WTC11 (cell line): Measurements from ENCODE around the gene PROSER3. TPM values are rescaled to one million over a fixed set of nuclear protein-coding genes. Genes with fewer than 3 reads are reported as not detected.

Experiments
- ATAC-seq: fragments of 200-7000 bp; cut with Tn5 transposase; 2 replicates; pipeline ENCODE4 v1.10.0; 2021; ENCODE audit warnings: mild to moderate bottlenecking, moderate library complexity
- CTCF ChIA-PET: fragments of 300-600 bp; sonication (Branson Sonifier 250); formaldehyde crosslinking; loops from one replicate; lab custom pipeline; 2021; ENCODE audit warnings: antibody characterized with exemption; lab: Charles Lee
- POLR2A ChIA-PET: fragments of 350-600 bp; sonication (Branson Sonifier 250); formaldehyde crosslinking; loops from one replicate; lab custom pipeline; 2021; ENCODE audit warnings: antibody characterized with exemption; lab: Charles Lee
- DNase-seq: peaks from one replicate; pipeline ENCODE4 v3.0.0; 2021; ENCODE audit warnings: low spot score
- H3K27ac Mint-ChIP-seq: 2 replicates; pipeline ENCODE4 v1.8.0; 2021; ENCODE audit warnings: mixed read lengths
- H3K27me3 Mint-ChIP-seq: 2 replicates; pipeline ENCODE4 v1.8.0; 2021; ENCODE audit warnings: low read depth, mild to moderate bottlenecking, moderate library complexity, mixed read lengths
- H3K36me3 Mint-ChIP-seq: 2 replicates; pipeline ENCODE4 v1.8.0; 2021; ENCODE audit warnings: mixed read lengths
- H3K4me1 Mint-ChIP-seq: 2 replicates; pipeline ENCODE4 v1.8.0; 2022; ENCODE audit warnings: mixed read lengths
- H3K4me3 Mint-ChIP-seq: 2 replicates; pipeline ENCODE4 v1.8.0; 2021; ENCODE audit warnings: mild to moderate bottlenecking, moderate library complexity, mixed read lengths
- H3K9me3 Mint-ChIP-seq: 2 replicates; pipeline ENCODE4 v1.8.0; 2021; ENCODE audit warnings: mixed read lengths
- ATF1 ChIP-seq: sonication (generic); formaldehyde crosslinking; IDR thresholded peaks from 2 replicates; pipeline ENCODE4 v1.8.1; 2023; ENCODE audit warnings: mild to moderate bottlenecking, moderate library complexity, missing genetic modification reagents
- CREB1 ChIP-seq: sonication (generic); formaldehyde crosslinking; IDR thresholded peaks from 2 replicates; pipeline ENCODE4 v1.8.0; 2023; ENCODE audit warnings: mild to moderate bottlenecking, missing genetic modification reagents
- ELF4 ChIP-seq: sonication (generic); formaldehyde crosslinking; IDR thresholded peaks from 2 replicates; pipeline ENCODE4 v1.8.1; 2022; ENCODE audit warnings: low read depth, mild to moderate bottlenecking, moderate library complexity, missing genetic modification reagents
- EMX1 ChIP-seq: fragments of 250-450 bp; sonication (Bioruptor Pico); IDR thresholded peaks from 2 replicates; pipeline ENCODE4 v1.8.0; 2021; ENCODE audit warnings: mild to moderate bottlenecking
- ESRRA ChIP-seq: sonication (generic); formaldehyde crosslinking; IDR thresholded peaks from 2 replicates; pipeline ENCODE4 v1.8.1; 2022; ENCODE audit warnings: mild to moderate bottlenecking, missing genetic modification reagents, borderline replicate concordance
- FOXP1 ChIP-seq: sonication (generic); formaldehyde crosslinking; IDR thresholded peaks from 2 replicates; pipeline ENCODE4 v1.8.0; 2022; ENCODE audit warnings: missing genetic modification reagents, mild to moderate bottlenecking, moderate library complexity, borderline replicate concordance
- HMGA2 ChIP-seq: fragments of 250-450 bp; sonication (Bioruptor Pico); IDR thresholded peaks from 2 replicates; pipeline ENCODE4 v1.4.0; 2021; ENCODE audit warnings: mild to moderate bottlenecking, moderate library complexity
- JUN ChIP-seq: sonication (generic); formaldehyde crosslinking; IDR thresholded peaks from 2 replicates; pipeline ENCODE4 v1.8.0; 2023; ENCODE audit warnings: mild to moderate bottlenecking, missing genetic modification reagents
- NFATC4 ChIP-seq: fragments of 250-450 bp; sonication (Bioruptor Pico); IDR thresholded peaks from 2 replicates; pipeline ENCODE4 v1.9.0; 2021; ENCODE audit warnings: mild to moderate bottlenecking
- NR3C1 ChIP-seq: sonication (generic); formaldehyde crosslinking; conservative IDR thresholded peaks from 2 replicates; pipeline ENCODE4 v1.8.1; 2023; ENCODE audit warnings: low read depth, mild to moderate bottlenecking, missing genetic modification reagents
- PRRX2 ChIP-seq: fragments of 250-450 bp; sonication (Bioruptor Pico); IDR thresholded peaks from 2 replicates; pipeline ENCODE4 v1.8.0; 2021; ENCODE audit warnings: mild to moderate bottlenecking
- RORB ChIP-seq: fragments of 250-450 bp; sonication (Bioruptor Pico); IDR thresholded peaks from 2 replicates; pipeline ENCODE4 v1.9.0; 2021; ENCODE audit warnings: mild to moderate bottlenecking
- TP53 ChIP-seq: sonication (generic); formaldehyde crosslinking; IDR thresholded peaks from 2 replicates; pipeline ENCODE4 v1.8.1; 2023; ENCODE audit warnings: mild to moderate bottlenecking, missing genetic modification reagents
- ZBTB21 ChIP-seq: sonication (generic); formaldehyde crosslinking; IDR thresholded peaks from 2 replicates; pipeline ENCODE4 v1.8.1; 2023; ENCODE audit warnings: mild to moderate bottlenecking, missing genetic modification reagents, borderline replicate concordance
- ZNF121 ChIP-seq: sonication (generic); formaldehyde crosslinking; IDR thresholded peaks from 2 replicates; pipeline ENCODE4 v1.8.0; 2023; ENCODE audit warnings: missing genetic modification reagents
- ZNF138 ChIP-seq: sonication (generic); formaldehyde crosslinking; conservative IDR thresholded peaks from 2 replicates; pipeline ENCODE4 v1.8.1; 2022; ENCODE audit warnings: mild to moderate bottlenecking, moderate library complexity, missing genetic modification reagents
- ZNF232 ChIP-seq: sonication (generic); formaldehyde crosslinking; IDR thresholded peaks from 2 replicates; pipeline ENCODE4 v1.8.0; 2022; ENCODE audit warnings: mild to moderate bottlenecking, missing genetic modification reagents
- ZNF416 ChIP-seq: fragments of 250-450 bp; sonication (Bioruptor Pico); IDR thresholded peaks from 2 replicates; pipeline ENCODE4 v1.9.0; 2021; ENCODE audit warnings: mild to moderate bottlenecking, inconsistent platforms
- ZNF423 ChIP-seq: fragments of 250-450 bp; sonication (Bioruptor Pico); IDR thresholded peaks from 2 replicates; pipeline ENCODE4 v2.1.2; 2022; ENCODE audit warnings: mild to moderate bottlenecking, moderate library complexity
- ZSCAN18 ChIP-seq: fragments of 250-450 bp; sonication (Bioruptor Pico); IDR thresholded peaks from 2 replicates; pipeline ENCODE4 v2.1.2; 2022; ENCODE audit warnings: mild to moderate bottlenecking, moderate library complexity
- total RNA-seq: library from RNA; stranded (reverse); gene quantifications from 3 replicates; pipeline ENCODE4 v1.2.3, GENCODE V29; 2021
- TF ChIP-seq, protein P1 (sequence below): sonication (generic); formaldehyde crosslinking; IDR thresholded peaks from 2 replicates; pipeline ENCODE4 v1.8.0; 2023; ENCODE audit warnings: missing genetic modification reagents
- TF ChIP-seq, protein P2 (sequence below): sonication (generic); formaldehyde crosslinking; IDR thresholded peaks from 2 replicates; pipeline ENCODE4 v1.8.0; 2022; ENCODE audit warnings: mild to moderate bottlenecking, missing genetic modification reagents
- TF ChIP-seq, protein P3 (sequence below): sonication (generic); formaldehyde crosslinking; IDR thresholded peaks from 2 replicates; pipeline ENCODE4 v1.8.0; 2022; ENCODE audit warnings: mild to moderate bottlenecking, missing genetic modification reagents
- TF ChIP-seq, protein P4 (sequence below): sonication (generic); formaldehyde crosslinking; IDR thresholded peaks from 2 replicates; pipeline ENCODE4 v1.8.1; 2023; ENCODE audit warnings: mild to moderate bottlenecking, missing genetic modification reagents, moderate library complexity
- TF ChIP-seq, protein P5 (sequence below): sonication (generic); formaldehyde crosslinking; IDR thresholded peaks from 2 replicates; pipeline ENCODE4 v1.8.0; 2022; ENCODE audit warnings: mild to moderate bottlenecking, missing genetic modification reagents
- TF ChIP-seq, protein P6 (sequence below): fragments of 250-450 bp; sonication (Bioruptor Pico); IDR thresholded peaks from 2 replicates; pipeline ENCODE4 v1.9.0; 2021; ENCODE audit warnings: mild to moderate bottlenecking
- TF ChIP-seq, protein P7 (sequence below): fragments of 250-450 bp; sonication (Bioruptor Pico); IDR thresholded peaks from 2 replicates; pipeline ENCODE4 v1.9.0; 2021; ENCODE audit warnings: moderate library complexity, mild to moderate bottlenecking, inconsistent platforms, borderline replicate concordance

PROSER3 gene
- total RNA-seq, 1 experiment from 2014 or later: 32.9 TPM

DNA sequence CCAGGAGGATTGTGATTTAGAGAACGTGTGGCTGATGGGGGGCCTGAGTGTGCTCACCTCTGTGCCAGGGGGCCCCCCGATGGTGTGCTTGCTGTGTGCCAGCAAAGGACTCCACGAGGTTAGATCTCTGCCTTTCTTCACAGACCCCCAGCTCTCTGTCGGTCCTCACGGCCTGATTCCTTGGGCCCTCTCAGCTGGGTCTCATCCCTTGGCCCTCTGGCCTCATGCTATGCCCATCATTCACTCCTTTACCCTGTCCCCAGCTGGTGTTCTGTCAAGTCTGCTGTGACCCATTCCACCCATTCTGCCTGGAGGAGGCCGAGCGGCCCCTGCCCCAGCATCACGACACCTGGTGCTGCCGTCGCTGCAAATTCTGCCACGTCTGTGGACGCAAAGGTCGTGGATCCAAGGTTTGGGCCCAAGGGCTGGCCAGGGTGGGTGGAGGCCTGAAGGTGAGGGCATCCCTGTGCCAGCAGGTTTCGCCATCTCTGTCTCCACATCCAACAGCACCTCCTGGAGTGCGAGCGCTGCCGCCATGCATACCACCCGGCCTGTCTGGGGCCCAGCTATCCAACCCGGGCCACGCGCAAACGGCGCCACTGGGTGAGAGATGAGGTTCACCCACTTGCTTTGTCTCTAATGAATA, 32.6 kb upstream of the PROSER3 start:
- TF ChIP-seq PRRX2 (CRISPR knock-in tag) (no peak), ATF1 (CRISPR knock-in tag) (no peak), EMX1 (no peak), ZNF416 (CRISPR knock-in tag) (no peak), ZNF121 (no peak), HMGA2 (no peak), ZNF423 (CRISPR knock-in tag) (no peak), ZSCAN18 (no peak), ZBTB21 (CRISPR knock-in tag) (no peak), RORB (CRISPR knock-in tag) (no peak), CREB1 (CRISPR knock-in tag) (no peak), NFATC4 (CRISPR knock-in tag) (no peak), JUN (CRISPR knock-in tag) (no peak), ZNF138 (CRISPR knock-in tag) (no peak), NR3C1 (CRISPR knock-in tag) (no peak), ESRRA (CRISPR knock-in tag) (no peak)
- TF ChIP-seq, protein P1, sequence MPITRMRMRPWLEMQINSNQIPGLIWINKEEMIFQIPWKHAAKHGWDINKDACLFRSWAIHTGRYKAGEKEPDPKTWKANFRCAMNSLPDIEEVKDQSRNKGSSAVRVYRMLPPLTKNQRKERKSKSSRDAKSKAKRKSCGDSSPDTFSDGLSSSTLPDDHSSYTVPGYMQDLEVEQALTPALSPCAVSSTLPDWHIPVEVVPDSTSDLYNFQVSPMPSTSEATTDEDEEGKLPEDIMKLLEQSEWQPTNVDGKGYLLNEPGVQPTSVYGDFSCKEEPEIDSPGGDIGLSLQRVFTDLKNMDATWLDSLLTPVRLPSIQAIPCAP (CRISPR knock-in tag): no peak
- TF ChIP-seq, protein P2, sequence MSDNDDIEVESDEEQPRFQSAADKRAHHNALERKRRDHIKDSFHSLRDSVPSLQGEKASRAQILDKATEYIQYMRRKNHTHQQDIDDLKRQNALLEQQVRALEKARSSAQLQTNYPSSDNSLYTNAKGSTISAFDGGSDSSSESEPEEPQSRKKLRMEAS (CRISPR knock-in tag): no peak
- Mint-ChIP-seq H3K9me3 (no peaks in the 10 kb centered on the region), H3K27ac (no peak overlapping the region), H3K4me1 (no peaks in the 10 kb centered on the region), H3K4me3 (no peak overlapping the region), H3K36me3 (peaks cover 69% of the 10 kb centered on the region), H3K27me3 (no peaks in the 10 kb centered on the region)
- ATAC-seq (no peak), DNase-seq (no peak)
- ChIA-PET POLR2A (interaction anchor here (1.3 kb wide), 1 partner anchor 15 kb away, joined by 3 read pairs; no protein-coding TSS in a partner anchor), CTCF (no interaction called here)

GRCh38 chr19:35727053-35727955, 30.7 kb upstream of the PROSER3 start:
- peaks cover 78% of the 10 kb centered on the region for H3K36me3 Mint-ChIP-seq
- POLR2A ChIA-PET: no interaction called here
- TF ChIP-seq NR3C1 (CRISPR knock-in tag) (no peak), TP53 (no peak), FOXP1 (CRISPR knock-in tag) (no peak), ESRRA (CRISPR knock-in tag) (no peak), ELF4 (no peak), ZNF232 (CRISPR knock-in tag) (no peak), HMGA2 (no peak)
- TF ChIP-seq, protein P3, sequence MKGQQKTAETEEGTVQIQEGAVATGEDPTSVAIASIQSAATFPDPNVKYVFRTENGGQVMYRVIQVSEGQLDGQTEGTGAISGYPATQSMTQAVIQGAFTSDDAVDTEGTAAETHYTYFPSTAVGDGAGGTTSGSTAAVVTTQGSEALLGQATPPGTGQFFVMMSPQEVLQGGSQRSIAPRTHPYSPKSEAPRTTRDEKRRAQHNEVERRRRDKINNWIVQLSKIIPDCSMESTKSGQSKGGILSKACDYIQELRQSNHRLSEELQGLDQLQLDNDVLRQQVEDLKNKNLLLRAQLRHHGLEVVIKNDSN (CRISPR knock-in tag): no peak
- TF ChIP-seq, protein P4, sequence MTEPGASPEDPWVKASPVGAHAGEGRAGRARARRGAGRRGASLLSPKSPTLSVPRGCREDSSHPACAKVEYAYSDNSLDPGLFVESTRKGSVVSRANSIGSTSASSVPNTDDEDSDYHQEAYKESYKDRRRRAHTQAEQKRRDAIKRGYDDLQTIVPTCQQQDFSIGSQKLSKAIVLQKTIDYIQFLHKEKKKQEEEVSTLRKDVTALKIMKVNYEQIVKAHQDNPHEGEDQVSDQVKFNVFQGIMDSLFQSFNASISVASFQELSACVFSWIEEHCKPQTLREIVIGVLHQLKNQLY: no peak
- TF ChIP-seq, protein P5, sequence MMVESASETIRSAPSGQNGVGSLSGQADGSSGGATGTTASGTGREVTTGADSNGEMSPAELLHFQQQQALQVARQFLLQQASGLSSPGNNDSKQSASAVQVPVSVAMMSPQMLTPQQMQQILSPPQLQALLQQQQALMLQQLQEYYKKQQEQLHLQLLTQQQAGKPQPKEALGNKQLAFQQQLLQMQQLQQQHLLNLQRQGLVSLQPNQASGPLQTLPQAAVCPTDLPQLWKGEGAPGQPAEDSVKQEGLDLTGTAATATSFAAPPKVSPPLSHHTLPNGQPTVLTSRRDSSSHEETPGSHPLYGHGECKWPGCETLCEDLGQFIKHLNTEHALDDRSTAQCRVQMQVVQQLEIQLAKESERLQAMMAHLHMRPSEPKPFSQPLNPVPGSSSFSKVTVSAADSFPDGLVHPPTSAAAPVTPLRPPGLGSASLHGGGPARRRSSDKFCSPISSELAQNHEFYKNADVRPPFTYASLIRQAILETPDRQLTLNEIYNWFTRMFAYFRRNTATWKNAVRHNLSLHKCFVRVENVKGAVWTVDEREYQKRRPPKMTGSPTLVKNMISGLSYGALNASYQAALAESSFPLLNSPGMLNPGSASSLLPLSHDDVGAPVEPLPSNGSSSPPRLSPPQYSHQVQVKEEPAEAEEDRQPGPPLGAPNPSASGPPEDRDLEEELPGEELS (CRISPR knock-in tag): no peak
- TF ChIP-seq, protein P1 (CRISPR knock-in tag): no peak
- TF ChIP-seq, protein P6, sequence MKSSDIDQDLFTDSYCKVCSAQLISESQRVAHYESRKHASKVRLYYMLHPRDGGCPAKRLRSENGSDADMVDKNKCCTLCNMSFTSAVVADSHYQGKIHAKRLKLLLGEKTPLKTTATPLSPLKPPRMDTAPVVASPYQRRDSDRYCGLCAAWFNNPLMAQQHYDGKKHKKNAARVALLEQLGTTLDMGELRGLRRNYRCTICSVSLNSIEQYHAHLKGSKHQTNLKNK (CRISPR knock-in tag): no peak
- TF ChIP-seq, protein P7, sequence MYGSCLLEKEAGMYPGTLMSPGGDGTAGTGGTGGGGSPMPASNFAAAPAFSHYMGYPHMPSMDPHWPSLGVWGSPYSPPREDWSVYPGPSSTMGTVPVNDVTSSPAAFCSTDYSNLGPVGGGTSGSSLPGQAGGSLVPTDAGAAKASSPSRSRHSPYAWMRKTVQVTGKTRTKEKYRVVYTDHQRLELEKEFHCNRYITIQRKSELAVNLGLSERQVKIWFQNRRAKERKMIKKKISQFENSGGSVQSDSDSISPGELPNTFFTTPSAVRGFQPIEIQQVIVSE (CRISPR knock-in tag): no peak

More at GRCh38 chr19:35727053-35727955, 30.7 kb upstream of the PROSER3 start:
- Mint-ChIP-seq H3K27ac (no peak overlapping the region), H3K27me3 (no peaks in the 10 kb centered on the region), H3K4me1 (0 out of 2 replicates have a peak, but pooled peaks cover 2% of the 10 kb centered on the region), H3K4me3 (no peak overlapping the region), H3K9me3 (no peaks in the 10 kb centered on the region)
- CTCF ChIA-PET: interaction anchor here (0.5 kb wide), 1 partner anchor 92 kb away, joined by 4 read pairs; no protein-coding TSS in a partner anchor
- no peak for ATAC-seq
- no peak for DNase-seq
